Endothelial cell (in vitro differentiated cells): ENCODE data around the gene SLC6A19. TPM values are rescaled to one million over a fixed set of nuclear protein-coding genes. Genes with fewer than 3 reads are reported as not detected.

ENCODE experiments used
- DNase-seq: peaks from one replicate; pipeline ENCODE4 v3.0.0; 2021; ENCODE audit warnings: low spot score
- H3K27ac Mint-ChIP-seq: one replicate; pipeline ENCODE4 v1.8.0; 2021; ENCODE audit warnings: mixed read lengths, inconsistent platforms; ENCODE audit not compliant: unreplicated experiment
- H3K27me3 Mint-ChIP-seq: one replicate; pipeline ENCODE4 v1.8.0; 2021; ENCODE audit warnings: mild to moderate bottlenecking, moderate library complexity, mixed read lengths, inconsistent platforms; ENCODE audit not compliant: unreplicated experiment
- H3K36me3 Mint-ChIP-seq: one replicate; pipeline ENCODE4 v1.8.0; 2021; ENCODE audit warnings: mild to moderate bottlenecking, low read depth, mixed read lengths, inconsistent platforms; ENCODE audit not compliant: unreplicated experiment
- H3K4me1 Mint-ChIP-seq: one replicate; pipeline ENCODE4 v1.8.0; 2021; ENCODE audit warnings: mild to moderate bottlenecking, mixed read lengths, inconsistent platforms; ENCODE audit not compliant: unreplicated experiment
- H3K4me3 Mint-ChIP-seq: one replicate; pipeline ENCODE4 v1.8.0; 2021; ENCODE audit warnings: mild to moderate bottlenecking, mixed read lengths, inconsistent platforms; ENCODE audit not compliant: unreplicated experiment
- H3K9me3 Mint-ChIP-seq: one replicate; pipeline ENCODE4 v1.8.0; 2021; ENCODE audit warnings: mixed read lengths, inconsistent platforms; ENCODE audit not compliant: unreplicated experiment
- total RNA-seq: library from RNA; stranded (reverse); fragmentation: NEBNext Ultra II Directional; extraction: Animal tissue kit (Norgen Biotek cat#: 25700); gene quantifications from one replicate; pipeline ENCODE4 v1.2.1, GENCODE V29; 2021; ENCODE audit not compliant: unreplicated experiment
- TF ChIP-seq, protein P1 (sequence below): fragments of 200-600 bp; sonication (generic); IDR thresholded peaks from one replicate; pipeline ENCODE4 v1.5.0; 2021; ENCODE audit warnings: antibody characterized with exemption; ENCODE audit not compliant: unreplicated experiment

The SLC6A19 gene
- total RNA-seq, 1 donor from 2014 or later: not detected

DNA sequence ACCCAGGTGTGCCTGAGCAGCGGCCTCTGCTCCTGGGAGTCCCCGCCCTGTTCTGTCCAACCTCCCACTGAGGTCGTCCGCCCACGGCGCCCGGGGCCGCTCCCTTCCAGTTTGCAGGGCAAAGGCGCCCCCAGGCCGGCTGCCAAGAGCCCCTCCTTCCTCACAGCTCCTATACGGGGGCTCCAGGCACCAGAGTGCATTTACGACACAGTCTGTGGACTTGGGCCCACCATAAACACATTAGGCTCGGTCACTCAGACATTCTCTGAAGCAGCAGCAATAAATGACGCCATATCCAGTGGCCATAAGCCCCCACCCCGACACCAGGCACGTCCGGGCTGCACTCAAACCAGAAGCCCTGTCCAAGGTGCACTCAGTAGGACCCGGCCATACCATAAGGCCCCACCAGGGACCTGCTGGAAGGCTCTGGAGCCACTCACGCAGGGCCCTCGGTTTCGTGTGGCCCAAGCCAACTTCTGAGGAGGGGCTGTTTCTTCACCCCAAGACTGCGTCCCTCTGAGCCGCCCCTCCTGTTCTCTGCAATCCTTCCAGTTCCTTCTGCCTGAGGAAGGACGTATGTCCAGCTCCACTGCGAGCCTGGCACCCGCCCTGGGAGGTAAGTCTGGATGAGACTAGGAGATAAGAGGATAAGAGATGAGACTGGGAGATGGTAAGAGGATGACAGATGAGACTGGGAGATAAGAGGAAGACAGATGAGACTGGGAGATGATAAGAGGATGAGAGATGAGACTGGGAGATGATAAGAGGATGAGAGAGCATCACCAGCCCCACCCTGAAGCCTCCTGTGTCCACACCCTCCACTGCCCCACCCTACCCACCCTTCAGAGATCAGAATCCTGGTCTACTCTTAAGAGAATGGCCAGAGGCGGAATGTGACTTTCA is 50.5 kb downstream of the SLC6A19 start:
- Mint-ChIP-seq H3K4me3 (no peak overlapping the region), H3K4me1 (no peaks in the 10 kb centered on the region), H3K27me3 (peaks cover 2% of the 10 kb centered on the region), H3K9me3 (no peaks in the 10 kb centered on the region), H3K36me3 (no peaks in the 10 kb centered on the region), H3K27ac (no peak overlapping the region)
- TF ChIP-seq, protein P1, sequence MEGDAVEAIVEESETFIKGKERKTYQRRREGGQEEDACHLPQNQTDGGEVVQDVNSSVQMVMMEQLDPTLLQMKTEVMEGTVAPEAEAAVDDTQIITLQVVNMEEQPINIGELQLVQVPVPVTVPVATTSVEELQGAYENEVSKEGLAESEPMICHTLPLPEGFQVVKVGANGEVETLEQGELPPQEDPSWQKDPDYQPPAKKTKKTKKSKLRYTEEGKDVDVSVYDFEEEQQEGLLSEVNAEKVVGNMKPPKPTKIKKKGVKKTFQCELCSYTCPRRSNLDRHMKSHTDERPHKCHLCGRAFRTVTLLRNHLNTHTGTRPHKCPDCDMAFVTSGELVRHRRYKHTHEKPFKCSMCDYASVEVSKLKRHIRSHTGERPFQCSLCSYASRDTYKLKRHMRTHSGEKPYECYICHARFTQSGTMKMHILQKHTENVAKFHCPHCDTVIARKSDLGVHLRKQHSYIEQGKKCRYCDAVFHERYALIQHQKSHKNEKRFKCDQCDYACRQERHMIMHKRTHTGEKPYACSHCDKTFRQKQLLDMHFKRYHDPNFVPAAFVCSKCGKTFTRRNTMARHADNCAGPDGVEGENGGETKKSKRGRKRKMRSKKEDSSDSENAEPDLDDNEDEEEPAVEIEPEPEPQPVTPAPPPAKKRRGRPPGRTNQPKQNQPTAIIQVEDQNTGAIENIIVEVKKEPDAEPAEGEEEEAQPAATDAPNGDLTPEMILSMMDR: no peak
- DNase-seq: no peak

DNA sequence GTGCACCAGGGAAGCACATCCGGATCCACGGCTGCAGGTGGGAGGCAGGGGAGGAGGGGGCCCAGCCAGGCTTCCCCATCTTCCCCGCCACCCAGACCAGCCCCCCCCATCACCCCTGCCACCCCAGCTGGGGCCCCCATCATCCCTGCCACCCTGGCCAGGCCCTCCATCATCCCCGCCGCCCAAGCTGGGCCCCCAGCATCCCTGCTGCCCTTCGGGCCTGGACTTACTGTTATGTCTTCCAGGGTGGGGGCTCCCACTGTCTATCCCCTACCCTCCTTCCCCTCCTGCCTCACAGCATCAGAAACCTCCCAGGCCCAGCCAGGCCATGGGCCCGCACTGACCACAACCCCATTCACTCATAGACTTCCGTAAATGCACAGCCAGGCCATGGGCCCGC is 51.3 kb downstream of the SLC6A19 start:
- Mint-ChIP-seq H3K9me3 (no peaks in the 10 kb centered on the region), H3K27me3 (peaks cover 2% of the 10 kb centered on the region), H3K36me3 (no peaks in the 10 kb centered on the region), H3K27ac (no peak overlapping the region), H3K4me1 (no peaks in the 10 kb centered on the region), H3K4me3 (peak overlapping the region; percentile 23)
- TF ChIP-seq, protein P1: no peak
- DNase-seq: no peak

DNA sequence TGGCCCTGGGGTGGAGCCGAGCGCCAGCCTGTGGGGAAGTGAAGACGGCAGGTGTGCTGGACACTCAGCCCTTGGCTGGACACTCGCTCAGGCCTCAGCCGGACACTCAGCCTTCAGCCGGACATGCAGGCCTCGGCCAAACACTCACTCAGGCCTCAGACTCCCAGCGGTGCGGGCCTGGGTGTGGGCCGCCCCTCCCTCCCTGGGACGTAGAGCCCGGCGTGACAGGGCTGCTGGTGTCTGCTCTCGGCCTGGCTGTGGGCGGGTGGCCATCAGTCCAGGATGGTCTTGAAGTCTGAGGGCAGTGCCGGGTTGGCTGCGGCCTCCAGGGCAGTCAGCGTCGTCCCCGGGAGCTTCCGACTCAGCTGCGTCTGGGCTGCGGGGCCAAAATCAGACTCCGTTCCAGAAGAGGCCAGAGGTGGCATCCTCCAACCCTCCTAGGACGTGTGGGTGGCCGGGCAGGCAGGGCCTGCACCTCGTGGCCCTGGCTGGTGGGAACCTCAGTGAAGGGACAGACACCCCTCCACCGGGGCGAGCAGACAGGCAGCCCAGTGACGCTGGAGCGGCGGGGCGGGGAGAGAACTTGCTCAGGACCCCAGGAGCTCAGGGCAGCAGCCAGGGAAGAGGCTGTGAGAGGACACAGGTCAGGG is 52.2 kb downstream of the SLC6A19 start:
- H3K27me3 Mint-ChIP-seq: peaks cover 3% of the 10 kb centered on the region
- TF ChIP-seq, protein P1: no peak
- no peaks in the 10 kb centered on the region for H3K9me3 Mint-ChIP-seq
- no peak overlapping the region for H3K27ac Mint-ChIP-seq
- no peaks in the 10 kb centered on the region for H3K36me3 Mint-ChIP-seq
- no peak for DNase-seq
- H3K4me1 Mint-ChIP-seq: no peaks in the 10 kb centered on the region
- H3K4me3 Mint-ChIP-seq: no peak overlapping the region

DNA sequence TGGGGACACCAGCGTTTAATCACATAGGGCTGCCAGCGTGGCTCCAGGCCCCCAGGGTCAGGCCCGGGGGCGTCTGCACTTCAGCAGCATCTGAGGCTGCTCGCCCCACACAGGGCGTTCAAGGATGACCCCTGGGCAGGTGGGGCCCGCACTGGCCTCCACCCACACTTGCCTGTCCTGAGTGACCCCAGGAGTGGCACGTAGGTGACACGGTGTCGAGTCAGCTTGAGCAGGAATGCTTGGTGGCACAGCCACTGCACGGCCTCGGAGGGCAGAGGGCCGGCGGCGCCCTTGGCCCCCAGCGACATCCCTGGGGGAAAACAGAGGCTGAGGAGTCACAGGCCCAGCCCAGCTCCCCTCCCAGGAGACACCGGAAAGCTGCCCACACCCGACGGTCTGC is 52.8 kb downstream of the SLC6A19 start:
- no peaks in the 10 kb centered on the region for H3K4me1 Mint-ChIP-seq
- H3K4me3 Mint-ChIP-seq: no peak overlapping the region
- no peak for DNase-seq
- no peak overlapping the region for H3K27ac Mint-ChIP-seq
- TF ChIP-seq, protein P1: no peak
- H3K9me3 Mint-ChIP-seq: no peaks in the 10 kb centered on the region
- H3K27me3 Mint-ChIP-seq: peaks cover 7% of the 10 kb centered on the region
- no peaks in the 10 kb centered on the region for H3K36me3 Mint-ChIP-seq

DNA sequence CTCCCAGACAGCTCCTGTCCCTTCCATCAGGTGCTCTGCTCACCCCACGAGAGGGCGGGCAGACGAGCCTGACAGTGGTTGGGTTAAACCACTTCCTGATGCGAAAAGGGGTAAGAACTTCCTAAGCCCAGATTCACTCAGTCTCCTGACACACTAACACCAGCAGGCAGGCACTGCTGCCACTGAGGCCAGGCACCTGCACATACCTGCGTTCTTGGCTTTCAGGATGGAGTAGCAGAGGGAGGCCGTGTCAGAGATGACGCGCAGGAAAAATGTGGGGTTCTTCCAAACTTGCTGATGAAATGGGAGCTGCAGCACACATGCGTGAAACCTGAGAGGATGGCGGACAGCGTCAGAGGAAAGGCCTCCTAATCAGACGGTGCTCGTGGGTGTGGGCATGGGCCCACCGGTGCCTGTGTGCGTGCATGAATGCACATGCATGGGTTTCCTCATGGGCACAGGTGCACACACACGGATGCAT is 53.7 kb downstream of the SLC6A19 start:
- H3K36me3 Mint-ChIP-seq: no peaks in the 10 kb centered on the region

More for the DNA sequence above, 53.7 kb downstream of the SLC6A19 start:
- H3K4me1 Mint-ChIP-seq: no peaks in the 10 kb centered on the region
- H3K9me3 Mint-ChIP-seq: no peaks in the 10 kb centered on the region
- H3K27ac Mint-ChIP-seq: no peak overlapping the region
- peaks cover 7% of the 10 kb centered on the region for H3K27me3 Mint-ChIP-seq
- no peak for DNase-seq
- TF ChIP-seq, protein P1: no peak
- H3K4me3 Mint-ChIP-seq: no peak overlapping the region
